Smooth muscle cell (in vitro differentiated cells): Measurements from ENCODE around the gene DZIP1L. TPM values are rescaled to one million over a fixed set of nuclear protein-coding genes. Genes with fewer than 3 reads are reported as not detected.

ENCODE experiments used
- DNase-seq: peaks from one replicate; lab custom pipeline; 2025; ENCODE audit not compliant: unreplicated experiment; lab: John Stamatoyannopoulos, UW
- H2AFZ ChIP-seq: fragments of 200-600 bp; sonication (generic); 2 replicates; pipeline ENCODE4 v1.6.0; 2016; ENCODE audit warnings: antibody characterized with exemption, low read depth, mild to moderate bottlenecking
- H3F3A ChIP-seq: fragments of 200-600 bp; sonication (generic); 2 replicates; pipeline ENCODE4 v1.6.0; 2017; ENCODE audit warnings: antibody characterized with exemption, low read depth
- H3K27ac ChIP-seq: fragments of 200-600 bp; sonication (generic); 2 replicates; pipeline ENCODE4 v1.5.1; 2016; ENCODE audit warnings: low read depth, mild to moderate bottlenecking
- H3K27me3 ChIP-seq: fragments of 200-600 bp; sonication (generic); 2 replicates; pipeline ENCODE4 v1.6.1; 2016; ENCODE audit warnings: low read depth, mild to moderate bottlenecking
- H3K36me3 ChIP-seq: fragments of 200-600 bp; sonication (generic); 2 replicates; pipeline ENCODE4 v1.5.1; 2016; ENCODE audit warnings: low read depth
- H3K4me1 ChIP-seq: fragments of 200-600 bp; sonication (generic); 2 replicates; pipeline ENCODE4 v1.5.1; 2016; ENCODE audit warnings: low read depth
- H3K4me2 ChIP-seq: fragments of 200-600 bp; sonication (generic); 2 replicates; pipeline ENCODE4 v1.6.0; 2016; ENCODE audit warnings: mild to moderate bottlenecking
- H3K4me3 ChIP-seq: fragments of 200-600 bp; sonication (generic); 2 replicates; pipeline ENCODE4 v1.5.1; 2016; ENCODE audit warnings: mild to moderate bottlenecking
- H3K79me2 ChIP-seq: fragments of 200-600 bp; sonication (generic); 2 replicates; pipeline ENCODE4 v1.6.0; 2016; ENCODE audit warnings: low read depth, mild to moderate bottlenecking
- H3K9ac ChIP-seq: fragments of 200-600 bp; sonication (generic); 2 replicates; pipeline ENCODE4 v1.6.0; 2016; ENCODE audit warnings: low read depth
- H3K9me3 ChIP-seq: fragments of 200-600 bp; sonication (generic); replicated peaks from 2 replicates; pipeline ENCODE4 v1.5.1; 2016; ENCODE audit warnings: low read depth
- H4K20me1 ChIP-seq: fragments of 200-600 bp; sonication (generic); 2 replicates; pipeline ENCODE4 v1.6.0; 2016; ENCODE audit warnings: low read depth
- CTCF ChIP-seq: fragments of 200-600 bp; sonication (generic); IDR thresholded peaks from 2 replicates; pipeline ENCODE4 v1.5.1; 2017; ENCODE audit warnings: borderline replicate concordance, mild to moderate bottlenecking, antibody characterized with exemption; ENCODE audit not compliant: insufficient read depth, poor library complexity, severe bottlenecking
- WGBS: methylation state at CpG from one replicate; pipeline ENCODE4 v1.1.7; 2016; ENCODE audit warnings: low lambda C conversion rate; 5-methylcytosine and 5-hydroxymethylcytosine counted together
- polyA plus RNA-seq: library from polyadenylated mRNA; unstranded; fragments of >200 nt; fragmentation: Nextera tagmentation; extraction: Ambion mirVana; gene quantifications from 2 replicates; pipeline ENCODE4 v1.2.1, GENCODE V29; 2016
- total RNA-seq: library from RNA; depleted of rRNA; stranded (reverse); fragments of >200 nt; gene quantifications from 2 replicates; pipeline ENCODE4 v1.2.3, GENCODE V29; 2014

The DZIP1L gene
- total and polyA plus RNA-seq, 2 experiments from 2014 or later = 7.8 to 29.9 TPM

DNA sequence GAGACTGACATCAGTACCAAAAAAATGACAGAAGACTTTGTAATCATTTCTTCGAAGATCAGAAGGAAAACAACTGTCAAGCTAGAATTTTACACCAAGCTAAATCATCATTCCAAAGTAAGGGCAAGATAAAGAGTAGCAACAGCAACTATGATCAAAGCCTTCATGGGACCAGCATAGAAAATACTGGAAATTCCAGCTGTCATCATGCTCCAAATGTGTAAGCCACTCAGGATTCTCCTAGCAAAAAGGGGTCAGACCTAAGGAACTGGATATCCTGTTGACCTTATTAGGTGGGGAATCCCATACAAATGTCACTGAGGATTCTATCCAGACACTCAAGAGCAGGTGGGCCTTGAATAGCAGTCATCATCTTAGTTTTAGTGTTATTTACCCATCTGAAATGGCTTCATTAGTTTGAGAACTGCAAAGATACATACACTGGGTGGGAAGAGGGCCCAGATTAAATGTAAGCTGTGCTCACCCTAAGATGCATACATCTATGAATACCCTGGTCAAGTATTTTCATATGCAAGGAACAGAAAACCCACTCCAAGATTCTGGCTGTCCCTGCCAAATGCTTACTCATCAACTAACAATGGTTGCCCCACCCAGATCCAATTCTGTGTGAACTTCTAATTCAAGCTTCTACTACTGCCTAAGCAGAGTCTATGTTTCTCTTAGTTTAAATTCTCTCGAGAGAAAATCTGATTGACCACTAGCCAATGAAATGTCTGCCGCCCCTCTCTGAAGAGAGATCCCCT lies 72.0 kb downstream of the DZIP1L start:
- no peaks in the 10 kb centered on the region for H4K20me1 ChIP-seq
- no peak overlapping the region for H3K4me3 ChIP-seq
- peak overlapping the region; percentile 16 for H3K4me2 ChIP-seq
- H3K9ac ChIP-seq = no peak overlapping the region
- no peak overlapping the region for H2AFZ ChIP-seq
- H3K27me3 ChIP-seq = no peaks in the 10 kb centered on the region
- H3K9me3 ChIP-seq = no peaks in the 10 kb centered on the region
- H3K36me3 ChIP-seq = no peaks in the 10 kb centered on the region
- no peak overlapping the region for H3K27ac ChIP-seq
- DNase-seq = no peak
- no peak for TF ChIP-seq CTCF
- H3K79me2 ChIP-seq = no peaks in the 10 kb centered on the region
- 88% methylated on average over 3 of the region's 3 CpGs for WGBS
- H3F3A ChIP-seq = peaks cover 2% of the 10 kb centered on the region
- H3K4me1 ChIP-seq = peaks cover 10% of the 10 kb centered on the region

GRCh38 chr3:138042043-138042442 lies 73.4 kb downstream of the DZIP1L start:
- no peak for TF ChIP-seq CTCF
- Histone ChIP-seq H3F3A (peaks cover 2% of the 10 kb centered on the region), H3K36me3 (no peaks in the 10 kb centered on the region), H3K27me3 (no peaks in the 10 kb centered on the region), H3K9ac (no peak overlapping the region), H3K4me2 (no peak overlapping the region), H3K79me2 (no peaks in the 10 kb centered on the region), H3K9me3 (no peaks in the 10 kb centered on the region), H3K4me1 (peaks cover under 1% of the 10 kb centered on the region), H3K27ac (no peak overlapping the region), H3K4me3 (no peak overlapping the region), H4K20me1 (no peaks in the 10 kb centered on the region), H2AFZ (no peak overlapping the region)
- no peak for DNase-seq
- WGBS = 49% methylated on average over 2 of the region's 2 CpGs

DNA sequence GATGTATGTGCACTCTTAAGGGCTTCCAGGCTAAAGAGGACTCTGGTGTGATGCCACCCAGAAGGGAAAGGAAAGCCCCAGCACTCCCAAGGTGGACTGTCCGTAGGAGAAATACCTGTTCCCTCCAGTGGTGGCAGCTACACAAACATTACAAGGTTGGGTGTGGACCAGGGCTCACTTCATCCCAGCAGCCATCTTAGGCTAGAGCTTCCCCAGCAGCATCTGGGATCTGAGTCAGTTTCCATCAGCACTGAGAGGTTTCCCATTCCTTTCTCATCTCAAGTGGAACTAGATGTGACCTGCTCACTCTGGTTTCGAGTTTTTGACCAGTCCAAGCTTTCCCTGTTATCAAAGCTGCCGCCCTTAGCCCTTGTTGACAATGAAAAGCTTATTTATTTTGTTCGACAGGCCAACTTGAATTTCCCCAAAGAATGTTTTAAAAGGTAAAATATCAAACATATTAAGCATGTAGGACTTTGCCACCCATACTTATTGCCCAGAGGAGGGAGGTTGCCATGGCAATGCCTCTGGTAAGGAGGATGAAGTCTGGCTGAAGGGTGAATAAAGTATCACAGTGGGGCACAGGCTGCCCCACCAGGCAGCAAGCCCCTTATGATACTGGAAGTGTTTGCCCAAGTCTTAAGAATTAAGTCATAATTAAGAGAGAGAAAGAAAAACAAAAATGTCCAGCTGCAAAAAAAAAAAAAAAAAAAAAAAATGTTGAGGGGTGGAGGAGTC lies 76.5 kb downstream of the DZIP1L start:
- Histone ChIP-seq H3F3A (peaks cover 2% of the 10 kb centered on the region), H3K4me1 (no peaks in the 10 kb centered on the region), H2AFZ (no peak overlapping the region), H3K4me3 (no peak overlapping the region), H3K27me3 (no peaks in the 10 kb centered on the region), H3K4me2 (no peak overlapping the region), H4K20me1 (no peaks in the 10 kb centered on the region), H3K9me3 (no peaks in the 10 kb centered on the region), H3K36me3 (no peaks in the 10 kb centered on the region), H3K9ac (no peak overlapping the region), H3K79me2 (no peaks in the 10 kb centered on the region), H3K27ac (no peak overlapping the region)
- no peak for DNase-seq
- TF ChIP-seq CTCF = no peak
- WGBS = 97% methylated on average over 4 of the region's 4 CpGs
